ENCODE data around the gene ARHGEF39. TPM values are rescaled to one million over a fixed set of nuclear protein-coding genes. Genes with fewer than 3 reads are reported as not detected.

Gene ARHGEF39
- total and polyA plus RNA-seq, 9 of the 15 experiments (the other 6 are each of a cell fraction or from before 2014, with no cell fraction given) = 2.8 to 21.7 (median 12.9) TPM

- TF ChIP-seq BCOR (IDR thresholded peaks at IDR 0.05) = no peak
- TF ChIP-seq, protein P1, sequence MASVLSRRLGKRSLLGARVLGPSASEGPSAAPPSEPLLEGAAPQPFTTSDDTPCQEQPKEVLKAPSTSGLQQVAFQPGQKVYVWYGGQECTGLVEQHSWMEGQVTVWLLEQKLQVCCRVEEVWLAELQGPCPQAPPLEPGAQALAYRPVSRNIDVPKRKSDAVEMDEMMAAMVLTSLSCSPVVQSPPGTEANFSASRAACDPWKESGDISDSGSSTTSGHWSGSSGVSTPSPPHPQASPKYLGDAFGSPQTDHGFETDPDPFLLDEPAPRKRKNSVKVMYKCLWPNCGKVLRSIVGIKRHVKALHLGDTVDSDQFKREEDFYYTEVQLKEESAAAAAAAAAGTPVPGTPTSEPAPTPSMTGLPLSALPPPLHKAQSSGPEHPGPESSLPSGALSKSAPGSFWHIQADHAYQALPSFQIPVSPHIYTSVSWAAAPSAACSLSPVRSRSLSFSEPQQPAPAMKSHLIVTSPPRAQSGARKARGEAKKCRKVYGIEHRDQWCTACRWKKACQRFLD (CRISPR knock-in tag; IDR thresholded peaks at IDR 0.05) = no peak
- TF ChIP-seq, protein P2, sequence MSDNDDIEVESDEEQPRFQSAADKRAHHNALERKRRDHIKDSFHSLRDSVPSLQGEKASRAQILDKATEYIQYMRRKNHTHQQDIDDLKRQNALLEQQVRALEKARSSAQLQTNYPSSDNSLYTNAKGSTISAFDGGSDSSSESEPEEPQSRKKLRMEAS (CRISPR knock-in tag; IDR thresholded peaks at IDR 0.05) = peak; percentile 18; the same call in 1 of the 2 replicates
- peak; percentile 91; the same call in 1 of the 2 replicates for TF ChIP-seq ZBTB7A (IDR thresholded peaks at IDR 0.05; ENCODE audit: borderline replicate concordance, control insufficient read depth, low read depth, low read length)
- TF ChIP-seq BRCA1 (IDR thresholded peaks at IDR 0.05) = no peak
- 0 out of 2 replicates have a peak, but pooled peaks have one; percentile 60 for TF ChIP-seq BRCA1 (CRISPR knock-in tag; IDR thresholded peaks at IDR 0.05)
- TF ChIP-seq HDAC2 (IDR thresholded peaks at IDR 0.05) = 0 out of 2 replicates have a peak, but pooled peaks have one; percentile 33
- TF ChIP-seq TFAP4 (CRISPR knock-in tag; IDR thresholded peaks at IDR 0.05; ENCODE audit: borderline replicate concordance) = 0 out of 2 replicates have a peak, but pooled peaks have one; percentile 29
- TF ChIP-seq, protein P3, sequence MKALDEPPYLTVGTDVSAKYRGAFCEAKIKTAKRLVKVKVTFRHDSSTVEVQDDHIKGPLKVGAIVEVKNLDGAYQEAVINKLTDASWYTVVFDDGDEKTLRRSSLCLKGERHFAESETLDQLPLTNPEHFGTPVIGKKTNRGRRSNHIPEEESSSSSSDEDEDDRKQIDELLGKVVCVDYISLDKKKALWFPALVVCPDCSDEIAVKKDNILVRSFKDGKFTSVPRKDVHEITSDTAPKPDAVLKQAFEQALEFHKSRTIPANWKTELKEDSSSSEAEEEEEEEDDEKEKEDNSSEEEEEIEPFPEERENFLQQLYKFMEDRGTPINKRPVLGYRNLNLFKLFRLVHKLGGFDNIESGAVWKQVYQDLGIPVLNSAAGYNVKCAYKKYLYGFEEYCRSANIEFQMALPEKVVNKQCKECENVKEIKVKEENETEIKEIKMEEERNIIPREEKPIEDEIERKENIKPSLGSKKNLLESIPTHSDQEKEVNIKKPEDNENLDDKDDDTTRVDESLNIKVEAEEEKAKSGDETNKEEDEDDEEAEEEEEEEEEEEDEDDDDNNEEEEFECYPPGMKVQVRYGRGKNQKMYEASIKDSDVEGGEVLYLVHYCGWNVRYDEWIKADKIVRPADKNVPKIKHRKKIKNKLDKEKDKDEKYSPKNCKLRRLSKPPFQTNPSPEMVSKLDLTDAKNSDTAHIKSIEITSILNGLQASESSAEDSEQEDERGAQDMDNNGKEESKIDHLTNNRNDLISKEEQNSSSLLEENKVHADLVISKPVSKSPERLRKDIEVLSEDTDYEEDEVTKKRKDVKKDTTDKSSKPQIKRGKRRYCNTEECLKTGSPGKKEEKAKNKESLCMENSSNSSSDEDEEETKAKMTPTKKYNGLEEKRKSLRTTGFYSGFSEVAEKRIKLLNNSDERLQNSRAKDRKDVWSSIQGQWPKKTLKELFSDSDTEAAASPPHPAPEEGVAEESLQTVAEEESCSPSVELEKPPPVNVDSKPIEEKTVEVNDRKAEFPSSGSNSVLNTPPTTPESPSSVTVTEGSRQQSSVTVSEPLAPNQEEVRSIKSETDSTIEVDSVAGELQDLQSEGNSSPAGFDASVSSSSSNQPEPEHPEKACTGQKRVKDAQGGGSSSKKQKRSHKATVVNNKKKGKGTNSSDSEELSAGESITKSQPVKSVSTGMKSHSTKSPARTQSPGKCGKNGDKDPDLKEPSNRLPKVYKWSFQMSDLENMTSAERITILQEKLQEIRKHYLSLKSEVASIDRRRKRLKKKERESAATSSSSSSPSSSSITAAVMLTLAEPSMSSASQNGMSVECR (CRISPR knock-in tag; IDR thresholded peaks at IDR 0.05) = peak; percentile 24; the same call in 1 of the 2 replicates
- no peak for TF ChIP-seq SOX6 (IDR thresholded peaks at IDR 0.05)
- TF ChIP-seq CCNT2 (IDR thresholded peaks at IDR 0.05; ENCODE audit: borderline replicate concordance, extremely low read depth, insufficient read length, low read depth, low read length) = peak; percentile 41
- TF ChIP-seq CXXC5 (CRISPR knock-in tag; IDR thresholded peaks at IDR 0.05) = peak; percentile 36; the same call in 1 of the 2 replicates
- 0 out of 2 replicates have a peak, but pooled peaks have one; percentile 65 for TF ChIP-seq ATF7 (IDR thresholded peaks at IDR 0.05)
- no peak for TF ChIP-seq KLF16 (IDR thresholded peaks at IDR 0.05)
- TF ChIP-seq POLR2B (IDR thresholded peaks at IDR 0.05; ENCODE audit: low read depth, partially characterized antibody) = peak; percentile 58
- TF ChIP-seq THAP12 (CRISPR knock-in tag; IDR thresholded peaks at IDR 0.05) = peak; percentile 66; the same call in 1 of the 2 replicates
Measured at GRCh38 chr9:35658137-35658967, 6.6 kb downstream of the ARHGEF39 start, which contains the start of gene CCDC107 (continued).
